ENCODE results near the gene PARD6B.
"Not testable (repeated sequence)": the region's sequence is repeated elsewhere in the genome, so short reads cannot be mapped to it uniquely, and the experiment has no call there.

Gene PARD6B

GRCh38 chr20:50794846-50795634 is 63.7 kb downstream of the PARD6B start, which contains the start of gene BCAS4:
Gene BCAS4 (plus strand): TSS chr20:50795061. CDS start chr20:50795084, 23 bp downstream.
- no peaks in the 10 kb centered on the region for H3K27me3 ChIP-seq (ENCODE audit: control insufficient read depth, insufficient read depth, low read length)
- H3K9ac ChIP-seq (ENCODE audit: low read depth, low read length) = peak within 1 kb of the TSS; percentile 50
- H3K27ac ChIP-seq (ENCODE audit: low read depth, low read length) = peak within 1 kb of the TSS; percentile 69
- no peaks in the 10 kb centered on the region for H3K9me3 ChIP-seq (ENCODE audit: control insufficient read depth, insufficient read depth, low read length)
- peaks cover 9% of the 10 kb centered on the region for H3K4me1 ChIP-seq (ENCODE audit: control insufficient read depth, insufficient read depth, low read length)
- peak within 1 kb of the TSS; percentile 86 for H3K4me3 ChIP-seq (ENCODE audit: low read depth, low read length)
- no peaks in the 10 kb centered on the region for H3K36me3 ChIP-seq (ENCODE audit: control insufficient read depth, insufficient read depth, low read length)

GRCh38 chr20:50797142-50797541 is 65.8 kb downstream of the PARD6B start:
- Histone ChIP-seq H3K36me3 (ENCODE audit: control insufficient read depth, insufficient read depth, low read length) (no peaks in the 10 kb centered on the region), H3K4me3 (ENCODE audit: low read depth, low read length) (no peak overlapping the region), H3K27me3 (ENCODE audit: control insufficient read depth, insufficient read depth, low read length) (no peaks in the 10 kb centered on the region), H3K27ac (ENCODE audit: low read depth, low read length) (no peak overlapping the region), H3K9me3 (ENCODE audit: control insufficient read depth, insufficient read depth, low read length) (no peaks in the 10 kb centered on the region), H3K9ac (ENCODE audit: low read depth, low read length) (no peak overlapping the region), H3K4me1 (ENCODE audit: control insufficient read depth, insufficient read depth, low read length) (no peaks in the 10 kb centered on the region)

- H3K27me3 ChIP-seq (ENCODE audit: control insufficient read depth, insufficient read depth, low read length) = no peaks in the 10 kb centered on the region
- H3K36me3 ChIP-seq (ENCODE audit: control insufficient read depth, insufficient read depth, low read length) = no peaks in the 10 kb centered on the region
- no peak overlapping the region for H3K9ac ChIP-seq (ENCODE audit: low read depth, low read length)
- no peaks in the 10 kb centered on the region for H3K9me3 ChIP-seq (ENCODE audit: control insufficient read depth, insufficient read depth, low read length)
- H3K27ac ChIP-seq (ENCODE audit: low read depth, low read length) = no peak overlapping the region
- no peak overlapping the region for H3K4me3 ChIP-seq (ENCODE audit: low read depth, low read length)
- no peaks in the 10 kb centered on the region for H3K4me1 ChIP-seq (ENCODE audit: control insufficient read depth, insufficient read depth, low read length)
Measured at GRCh38 chr20:50798650-50799049, 67.3 kb downstream of the PARD6B start.

GRCh38 chr20:50799176-50799889 is 68.0 kb downstream of the PARD6B start:
- Histone ChIP-seq H3K36me3 (ENCODE audit: control insufficient read depth, insufficient read depth, low read length) (no peaks in the 10 kb centered on the region), H3K27ac (ENCODE audit: low read depth, low read length) (no peak overlapping the region), H3K27me3 (ENCODE audit: control insufficient read depth, insufficient read depth, low read length) (no peaks in the 10 kb centered on the region), H3K9ac (ENCODE audit: low read depth, low read length) (no peak overlapping the region), H3K4me3 (ENCODE audit: low read depth, low read length) (no peak overlapping the region), H3K9me3 (ENCODE audit: control insufficient read depth, insufficient read depth, low read length) (no peaks in the 10 kb centered on the region), H3K4me1 (ENCODE audit: control insufficient read depth, insufficient read depth, low read length) (peaks cover 3% of the 10 kb centered on the region)

- Histone ChIP-seq H3K27me3 (ENCODE audit: control insufficient read depth, insufficient read depth, low read length) (no peaks in the 10 kb centered on the region), H3K9me3 (ENCODE audit: control insufficient read depth, insufficient read depth, low read length) (no peaks in the 10 kb centered on the region), H3K27ac (ENCODE audit: low read depth, low read length) (no peak overlapping the region), H3K4me3 (ENCODE audit: low read depth, low read length) (no peak overlapping the region), H3K9ac (ENCODE audit: low read depth, low read length) (no peak overlapping the region), H3K36me3 (ENCODE audit: control insufficient read depth, insufficient read depth, low read length) (no peaks in the 10 kb centered on the region), H3K4me1 (ENCODE audit: control insufficient read depth, insufficient read depth, low read length) (peaks cover 9% of the 10 kb centered on the region)
Measured at GRCh38 chr20:50799890-50800550, 68.6 kb downstream of the PARD6B start.

- H3K27ac ChIP-seq (ENCODE audit: low read depth, low read length); H3K4me3 ChIP-seq (ENCODE audit: low read depth, low read length); H3K36me3 ChIP-seq (ENCODE audit: control insufficient read depth, insufficient read depth, low read length); H3K9ac ChIP-seq (ENCODE audit: low read depth, low read length); H3K9me3 ChIP-seq (ENCODE audit: control insufficient read depth, insufficient read depth, low read length); H3K27me3 ChIP-seq (ENCODE audit: control insufficient read depth, insufficient read depth, low read length): not testable (repeated sequence)
- H3K4me1 ChIP-seq (ENCODE audit: control insufficient read depth, insufficient read depth, low read length) = peaks cover 13% of the 10 kb centered on the region
Measured at GRCh38 chr20:50800986-50801746, 69.8 kb downstream of the PARD6B start.

GRCh38 chr20:50801747-50802125 is 70.4 kb downstream of the PARD6B start:
- H3K27ac ChIP-seq (ENCODE audit: low read depth, low read length) = no peak overlapping the region

GRCh38 chr20:50802289-50802688 is 70.9 kb downstream of the PARD6B start:
- no peak overlapping the region for H3K9ac ChIP-seq (ENCODE audit: low read depth, low read length)
- no peaks in the 10 kb centered on the region for H3K36me3 ChIP-seq (ENCODE audit: control insufficient read depth, insufficient read depth, low read length)
- H3K9me3 ChIP-seq (ENCODE audit: control insufficient read depth, insufficient read depth, low read length) = no peaks in the 10 kb centered on the region
- no peak overlapping the region for H3K4me3 ChIP-seq (ENCODE audit: low read depth, low read length)
- H3K27ac ChIP-seq (ENCODE audit: low read depth, low read length) = no peak overlapping the region
- H3K4me1 ChIP-seq (ENCODE audit: control insufficient read depth, insufficient read depth, low read length) = peaks cover 13% of the 10 kb centered on the region
- H3K27me3 ChIP-seq (ENCODE audit: control insufficient read depth, insufficient read depth, low read length) = no peaks in the 10 kb centered on the region

More at GRCh38 chr20:50801747-50802125, 70.4 kb downstream of the PARD6B start:
- no peak overlapping the region for H3K9ac ChIP-seq (ENCODE audit: low read depth, low read length)
- no peaks in the 10 kb centered on the region for H3K9me3 ChIP-seq (ENCODE audit: control insufficient read depth, insufficient read depth, low read length)
- H3K27me3 ChIP-seq (ENCODE audit: control insufficient read depth, insufficient read depth, low read length) = no peaks in the 10 kb centered on the region
- H3K4me1 ChIP-seq (ENCODE audit: control insufficient read depth, insufficient read depth, low read length) = peaks cover 13% of the 10 kb centered on the region
- H3K4me3 ChIP-seq (ENCODE audit: low read depth, low read length) = no peak overlapping the region
- H3K36me3 ChIP-seq (ENCODE audit: control insufficient read depth, insufficient read depth, low read length) = no peaks in the 10 kb centered on the region

- Histone ChIP-seq H3K4me1 (ENCODE audit: control insufficient read depth, insufficient read depth, low read length) (peaks cover 13% of the 10 kb centered on the region), H3K27me3 (ENCODE audit: control insufficient read depth, insufficient read depth, low read length) (no peaks in the 10 kb centered on the region), H3K4me3 (ENCODE audit: low read depth, low read length) (no peak overlapping the region), H3K36me3 (ENCODE audit: control insufficient read depth, insufficient read depth, low read length) (no peaks in the 10 kb centered on the region), H3K9ac (ENCODE audit: low read depth, low read length) (no peak overlapping the region), H3K27ac (ENCODE audit: low read depth, low read length) (no peak overlapping the region), H3K9me3 (ENCODE audit: control insufficient read depth, insufficient read depth, low read length) (no peaks in the 10 kb centered on the region)
Measured at GRCh38 chr20:50804437-50805348, 73.3 kb downstream of the PARD6B start.

GRCh38 chr20:50805349-50805684 is 73.9 kb downstream of the PARD6B start:
- Histone ChIP-seq H3K9me3 (ENCODE audit: control insufficient read depth, insufficient read depth, low read length) (no peaks in the 10 kb centered on the region), H3K27me3 (ENCODE audit: control insufficient read depth, insufficient read depth, low read length) (no peaks in the 10 kb centered on the region), H3K4me1 (ENCODE audit: control insufficient read depth, insufficient read depth, low read length) (peaks cover 13% of the 10 kb centered on the region), H3K9ac (ENCODE audit: low read depth, low read length) (no peak overlapping the region), H3K27ac (ENCODE audit: low read depth, low read length) (no peak overlapping the region), H3K4me3 (ENCODE audit: low read depth, low read length) (no peak overlapping the region), H3K36me3 (ENCODE audit: control insufficient read depth, insufficient read depth, low read length) (no peaks in the 10 kb centered on the region)
